Measurements from ENCODE around the gene TUBA4A. TPM values are rescaled to one million over a fixed set of nuclear protein-coding genes. Genes with fewer than 3 reads are reported as not detected.

Gene TUBA4A
- total RNA-seq, 1 experiment from 2014 or later, result 40.8 TPM

GRCh38 chr2:219207134-219207883, 46.4 kb downstream of the TUBA4A start:
- Mint-ChIP-seq H3K4me1 (peaks cover 6% of the 10 kb centered on the region), H3K36me3 (peaks cover 36% of the 10 kb centered on the region), H3K27me3 (ENCODE audit: low read depth) (peaks cover 15% of the 10 kb centered on the region), H3K4me3 (peak overlapping the region; percentile 74), H3K27ac (peak overlapping the region; percentile 88), H3K9me3 (peaks cover 5% of the 10 kb centered on the region)
- CTCF ChIA-PET, result interaction anchor here (0.8 to 2.0 kb wide), 9 partner anchors 10 to 195 kb away, joined by 3 to 11 read pairs (median 7); partner anchors contain the start of genes CNPPD1, GLB1L and STK16
- TF ChIP-seq GABPB1 (CRISPR knock-in tag; IDR thresholded peaks at IDR 0.05) (no peak), USF1 (CRISPR knock-in tag; IDR thresholded peaks at IDR 0.05) (no peak), NFATC4 (CRISPR knock-in tag; IDR thresholded peaks at IDR 0.05) (no peak), ATF2 (CRISPR knock-in tag; IDR thresholded peaks at IDR 0.05; ENCODE audit: borderline replicate concordance, low read depth) (no peak)
- POLR2A ChIA-PET, result interaction anchor here (1.3 to 2.0 kb wide), 4 partner anchors 11 to 45 kb away, joined by 6 to 16 read pairs (median 8); partner anchors contain the start of genes ABCB6, CNPPD1 and TUBA4B
- ATAC-seq (peak; percentile 6), DNase-seq (ENCODE audit: low spot score) (no peak)

GRCh38 chr2:219206328-219207133, 47.2 kb downstream of the TUBA4A start, which contains the start of gene ZFAND2B:
TSS of gene ZFAND2B (plus strand) at chr2:219206782. CDS start at chr2:219206988, 206 bp downstream.
- H3K4me1 Mint-ChIP-seq, result peaks cover 6% of the 10 kb centered on the region
- H3K9me3 Mint-ChIP-seq, result peaks cover 5% of the 10 kb centered on the region
- ChIA-PET POLR2A (interaction anchor here (0.7 to 2.0 kb wide), 8 partner anchors 11 to 46 kb away, joined by 3 to 16 read pairs (median 6); partner anchors contain the start of genes ABCB6, ANKZF1, ATG9A and CNPPD1), CTCF (interaction anchor here (0.8 to 2.0 kb wide), 14 partner anchors 9 to 323 kb away, joined by 3 to 11 read pairs (median 4); partner anchors contain the start of genes CNPPD1, GLB1L and STK16)
- H3K36me3 Mint-ChIP-seq, result peaks cover 30% of the 10 kb centered on the region
- peak within 1 kb of the TSS; percentile 91 for H3K27ac Mint-ChIP-seq
- H3K4me3 Mint-ChIP-seq, result peak within 1 kb of the TSS; percentile 74
- DNase-seq (ENCODE audit: low spot score) (peak; percentile 93), ATAC-seq (peak; percentile 96)
- peaks cover 15% of the 10 kb centered on the region for H3K27me3 Mint-ChIP-seq (ENCODE audit: low read depth)
- TF ChIP-seq NR3C1 (CRISPR knock-in tag; conservative IDR thresholded peaks at IDR 0.05; ENCODE audit: low read depth), result no peak
- no peak for TF ChIP-seq MYBL2 (CRISPR knock-in tag; IDR thresholded peaks at IDR 0.05)
- TF ChIP-seq ESRRA (CRISPR knock-in tag; IDR thresholded peaks at IDR 0.05; ENCODE audit: borderline replicate concordance), result no peak
- peak; percentile 40 for TF ChIP-seq SP1 (CRISPR knock-in tag; conservative IDR thresholded peaks at IDR 0.05)
- TF ChIP-seq ETV6 (CRISPR knock-in tag; IDR thresholded peaks at IDR 0.05), result peak; percentile 37
- TF ChIP-seq RELA (CRISPR knock-in tag; IDR thresholded peaks at IDR 0.05; ENCODE audit: borderline replicate concordance), result no peak
- TF ChIP-seq FOXJ3 (CRISPR knock-in tag; IDR thresholded peaks at IDR 0.05; ENCODE audit: borderline replicate concordance), result no peak
- no peak for TF ChIP-seq AR (CRISPR knock-in tag; IDR thresholded peaks at IDR 0.05)
- TF ChIP-seq GABPB1 (CRISPR knock-in tag; IDR thresholded peaks at IDR 0.05), result 0 out of 2 replicates have a peak, but pooled peaks have one; percentile 51
- TF ChIP-seq ZNF671 (CRISPR knock-in tag; IDR thresholded peaks at IDR 0.05), result no peak
- TF ChIP-seq PRRX2 (CRISPR knock-in tag; IDR thresholded peaks at IDR 0.05), result peak; percentile 74; the same call in 1 of the 2 replicates
- TF ChIP-seq GTF2I (CRISPR knock-in tag; conservative IDR thresholded peaks at IDR 0.05), result no peak
- no peak for TF ChIP-seq NFE2L1 (CRISPR knock-in tag; IDR thresholded peaks at IDR 0.05)
- no peak for TF ChIP-seq ZNF281 (CRISPR knock-in tag; IDR thresholded peaks at IDR 0.05)
- TF ChIP-seq FOXP1 (CRISPR knock-in tag; IDR thresholded peaks at IDR 0.05; ENCODE audit: borderline replicate concordance), result peak; percentile 52; the same call in 1 of the 2 replicates
- no peak for TF ChIP-seq MXD4 (CRISPR knock-in tag; IDR thresholded peaks at IDR 0.05; ENCODE audit: borderline replicate concordance)
- TF ChIP-seq ERG (CRISPR knock-in tag; IDR thresholded peaks at IDR 0.05), result 0 out of 2 replicates have a peak, but pooled peaks have one; percentile 11
- TF ChIP-seq CTCF (IDR thresholded peaks at IDR 0.05), result no peak

Data from WTC11 (cell line).